Measurements from ENCODE around the gene CNTNAP4. TPM values are rescaled to one million over a fixed set of nuclear protein-coding genes. Genes with fewer than 3 reads are reported as not detected.

CNTNAP4 gene
- total RNA-seq, 1 experiment from 2014 or later: not detected

GRCh38 chr16:76396977-76397376, 119.8 kb downstream of the CNTNAP4 start:
- Histone ChIP-seq H4K20me1 (ENCODE audit: control insufficient read depth, insufficient read depth, insufficient read length) (no peaks in the 10 kb centered on the region), H2BK12ac (ENCODE audit: insufficient read length, low read depth, low read length) (no peak overlapping the region), H3K9me3 (ENCODE audit: control insufficient read depth, low read depth, low read length) (no peaks in the 10 kb centered on the region), H3K4me1 (ENCODE audit: insufficient read depth, low read length) (no peaks in the 10 kb centered on the region), H4K8ac (replicated peaks; ENCODE audit: insufficient read length, low read depth, low read length) (no peak overlapping the region), H4K5ac (ENCODE audit: insufficient read length, low read depth, low read length) (no peak overlapping the region), H2AK5ac (ENCODE audit: insufficient read length, low read length) (no peak overlapping the region), H3K27me3 (ENCODE audit: insufficient read depth, low read length) (no peaks in the 10 kb centered on the region), H2BK15ac (ENCODE audit: low read depth, low read length) (no peak overlapping the region), H3K23ac (ENCODE audit: insufficient read length, low read depth, low read length) (no peak overlapping the region), H2BK20ac (ENCODE audit: low read depth, low read length, poor library complexity, severe bottlenecking) (no peak overlapping the region), H3K79me1 (ENCODE audit: insufficient read depth, low read depth, low read length, poor library complexity, severe bottlenecking) (no peaks in the 10 kb centered on the region), H3K18ac (ENCODE audit: insufficient read length, low read depth, low read length) (no peak overlapping the region), H3K23me2 (ENCODE audit: insufficient read length, low read depth, low read length, poor library complexity, severe bottlenecking) (no peaks in the 10 kb centered on the region), H2BK5ac (ENCODE audit: insufficient read length, low read length) (no peak overlapping the region), H3K56ac (ENCODE audit: insufficient read length, low read depth, low read length) (no peak overlapping the region), H3K14ac (ENCODE audit: insufficient read depth, low read length) (no peak overlapping the region), H3T11ph (ENCODE audit: low read length) (no peak overlapping the region), H2AFZ (ENCODE audit: low read length) (no peak overlapping the region), H2BK120ac (ENCODE audit: low read depth, low read length, poor library complexity, severe bottlenecking) (no peak overlapping the region), H3K4me2 (ENCODE audit: insufficient read depth, insufficient read length, low read length) (no peak overlapping the region), H3K79me2 (ENCODE audit: insufficient read depth, low read length) (no peaks in the 10 kb centered on the region), H3K9ac (ENCODE audit: extremely low read depth, insufficient read length, low read length) (no peak overlapping the region), H3K27ac (ENCODE audit: insufficient read length, low read depth, low read length) (no peak overlapping the region), H3K4ac (ENCODE audit: low read depth, low read length) (no peak overlapping the region), H4K91ac (ENCODE audit: insufficient read length, low read depth, low read length) (no peak overlapping the region)
- Mint-ChIP-seq H3K4me1 (peaks cover 8 to 11% of the 10 kb centered on the region in 2 experiments; a peak in 3 of 4 replicates), H3K9me3 (no peaks in the 10 kb centered on the region; a peak in 1 of 5 replicates), H3K36me3 (ENCODE audit: insufficient read depth in 1 of 3, low read depth in 3 of 3) (no peaks in the 10 kb centered on the region), H3K27ac (peak overlapping the region in 1 of 3 experiments; percentile 5; a peak in 1 of 7 replicates), H3K4me3 (no peak overlapping the region), H3K27me3 (ENCODE audit: low read depth) (peaks cover 2% of the 10 kb centered on the region; the same call in 1 of the 2 replicates)
- DNase-seq: no peak
- WGBS (ENCODE audit: extremely low coverage, insufficient read length, low lambda C conversion rate): no CpG with 5 or more reads among the region's 4 CpGs
- TF ChIP-seq CTCF (conservative IDR thresholded peaks at IDR 0.05): no peak

Data from H9 (cell line).